Activated T-helper 2 cell treated with anti-CD3 and anti-CD28 coated beads, Interferon-gamma antibody, Interleukin-2, Interleukin-4, amounts not matched to agents 10 μg/mL and 5 μg/mL and 100 μg/mL, durations not matched to agents 14 hours and 24 hours and 36 hours (primary cell): Measurements from ENCODE around the gene C3orf80. TPM values are rescaled to one million over a fixed set of nuclear protein-coding genes. Genes with fewer than 3 reads are reported as not detected.
"Not testable (repeated sequence)": the region's sequence is repeated elsewhere in the genome, so short reads cannot be mapped to it uniquely, and the experiment has no call there.

Source experiments
- DNase-seq: peaks from one replicate; pipeline ENCODE4 v3.0.0; 2021; ENCODE audit warnings: low spot score
- H3K27ac Mint-ChIP-seq: one replicate; pipeline ENCODE4 v1.8.0; 2021; ENCODE audit warnings: mixed read lengths
- H3K27me3 Mint-ChIP-seq: one replicate; pipeline ENCODE4 v1.8.0; 2021; ENCODE audit warnings: low read depth, mixed read lengths
- H3K36me3 Mint-ChIP-seq: one replicate; pipeline ENCODE4 v1.8.0; 2021; ENCODE audit warnings: low read depth, mixed read lengths
- H3K4me1 Mint-ChIP-seq: one replicate; pipeline ENCODE4 v1.8.0; 2021; ENCODE audit warnings: low read depth, mixed read lengths
- H3K4me3 Mint-ChIP-seq: one replicate; pipeline ENCODE4 v1.8.0; 2021; ENCODE audit warnings: low read depth, mild to moderate bottlenecking, moderate library complexity, mixed read lengths
- H3K9me3 Mint-ChIP-seq: one replicate; pipeline ENCODE4 v1.8.0; 2021; ENCODE audit warnings: mixed read lengths
- intact Hi-C: fragments of 100-400 bp; cut with micrococcal nuclease; formaldehyde crosslinking; loops from one replicate; pipeline ENCODE4 v1.15.1; 2023
- total RNA-seq: library from RNA; stranded (reverse); gene quantifications from 2 replicates; pipeline ENCODE4 v1.2.3, GENCODE V29; 2022

Gene C3orf80
- total RNA-seq, 1 donor from 2014 or later = 0.25 TPM

DNA sequence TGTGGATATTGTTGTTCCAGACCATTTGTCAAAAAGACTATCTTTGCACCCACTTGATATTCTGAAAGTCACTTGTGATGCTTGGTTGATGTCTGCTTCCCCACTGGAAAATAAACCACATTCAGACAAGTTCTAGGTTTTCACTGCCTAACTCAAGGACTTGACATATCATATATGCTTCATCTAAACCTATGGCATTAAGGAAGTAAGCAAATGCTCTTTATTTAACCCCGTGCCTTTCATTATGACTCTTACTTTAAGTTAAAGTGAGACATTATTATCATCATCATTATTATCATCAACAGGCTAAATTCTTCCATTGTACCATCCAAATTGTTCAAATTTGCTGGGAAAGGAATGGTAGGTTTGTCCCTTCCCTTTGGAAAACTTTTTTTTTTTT, 30.8 kb upstream of the C3orf80 start:
- no peak for DNase-seq
- Mint-ChIP-seq H3K36me3 (no peaks in the 10 kb centered on the region), H3K27ac (no peak overlapping the region), H3K4me3 (no peak overlapping the region), H3K4me1 (peaks cover 9% of the 10 kb centered on the region), H3K27me3 (peaks cover 2% of the 10 kb centered on the region), H3K9me3 (no peaks in the 10 kb centered on the region)
- intact Hi-C loops = no loop called here

DNA sequence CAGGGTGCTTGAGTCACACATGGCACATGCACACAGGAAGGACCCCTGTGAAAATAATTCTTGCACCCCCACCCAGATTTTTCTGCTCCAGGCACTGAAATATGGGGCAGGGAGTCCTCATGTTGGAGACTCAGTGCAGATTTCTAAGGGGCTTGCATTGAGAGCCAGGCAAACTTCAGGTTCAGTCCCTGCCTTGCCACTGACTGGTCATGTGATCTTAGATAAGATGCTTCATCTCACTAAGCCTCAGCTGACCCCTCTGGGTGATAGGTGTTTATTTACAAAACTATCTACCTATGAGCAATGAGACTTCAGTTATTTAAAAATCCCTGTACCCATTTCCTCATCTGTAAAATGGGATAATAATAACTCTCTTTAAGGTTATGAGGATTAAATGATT, 30.1 kb upstream of the C3orf80 start:
- no peak overlapping the region for H3K4me3 Mint-ChIP-seq
- no peaks in the 10 kb centered on the region for H3K36me3 Mint-ChIP-seq
- intact Hi-C loops = no loop called here
- H3K9me3 Mint-ChIP-seq = no peaks in the 10 kb centered on the region
- H3K27ac Mint-ChIP-seq = no peak overlapping the region
- peaks cover 9% of the 10 kb centered on the region for H3K4me1 Mint-ChIP-seq
- H3K27me3 Mint-ChIP-seq = peaks cover 2% of the 10 kb centered on the region
- DNase-seq = no peak

DNA sequence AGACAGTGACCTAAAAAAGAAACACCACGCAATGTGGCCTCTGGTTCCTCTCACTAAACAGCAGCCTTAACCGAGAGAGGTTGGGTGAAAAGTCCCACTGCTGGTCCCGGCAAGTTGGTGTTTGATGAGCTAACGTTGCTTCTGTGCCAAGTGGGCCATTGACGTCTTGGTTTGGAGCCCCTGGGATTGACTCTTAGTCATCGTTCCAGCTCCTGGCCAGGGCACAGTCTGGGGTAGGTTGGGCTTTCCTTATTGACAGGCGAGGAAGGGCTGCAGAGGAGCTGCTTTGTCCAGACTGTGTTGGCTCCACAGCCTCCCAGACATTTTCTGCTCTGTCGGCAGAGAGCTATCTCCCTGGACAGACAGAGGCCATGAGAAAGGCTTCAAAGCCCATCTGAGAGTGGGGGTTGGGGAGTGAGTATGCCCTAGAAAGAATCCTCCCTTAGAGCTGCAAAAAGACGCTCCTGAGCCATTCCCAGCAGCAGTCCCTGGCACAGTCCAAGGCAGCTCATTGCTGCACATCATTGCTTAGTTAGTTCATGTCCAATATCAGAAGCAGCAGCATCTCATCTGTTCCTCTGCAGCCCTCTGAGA, 28.6 kb upstream of the C3orf80 start:
- H3K9me3 Mint-ChIP-seq = no peaks in the 10 kb centered on the region
- H3K4me1 Mint-ChIP-seq = peaks cover 9% of the 10 kb centered on the region
- H3K27me3 Mint-ChIP-seq = peaks cover 2% of the 10 kb centered on the region
- no peaks in the 10 kb centered on the region for H3K36me3 Mint-ChIP-seq
- H3K4me3 Mint-ChIP-seq = no peak overlapping the region
- intact Hi-C loops = no loop called here
- H3K27ac Mint-ChIP-seq = no peak overlapping the region
- no peak for DNase-seq

DNA sequence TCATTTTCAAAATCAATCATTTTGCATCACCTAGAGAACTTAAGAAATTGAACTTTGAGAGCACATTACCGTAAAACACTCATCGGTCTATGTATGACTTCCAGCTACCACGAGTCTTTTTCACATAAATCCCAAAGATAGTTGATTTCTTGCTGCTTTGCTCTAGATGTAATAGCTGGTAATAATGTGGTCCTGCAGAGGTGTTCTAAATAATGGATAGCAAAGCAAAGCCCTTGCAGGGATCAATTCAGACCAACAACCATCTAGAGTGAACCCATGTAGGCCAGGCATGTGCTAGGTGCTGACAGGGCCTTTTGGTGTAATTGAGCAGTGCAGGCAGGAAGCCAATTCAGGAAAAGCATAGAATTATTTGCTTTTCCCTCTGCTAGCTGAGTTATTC, 26.1 kb upstream of the C3orf80 start:
- H3K4me1 Mint-ChIP-seq = peaks cover 6% of the 10 kb centered on the region
- H3K4me3 Mint-ChIP-seq = no peak overlapping the region
- intact Hi-C loops = no loop called here
- H3K9me3 Mint-ChIP-seq = no peaks in the 10 kb centered on the region
- no peaks in the 10 kb centered on the region for H3K36me3 Mint-ChIP-seq
- H3K27me3 Mint-ChIP-seq = peaks cover 6% of the 10 kb centered on the region
- no peak for DNase-seq
- no peak overlapping the region for H3K27ac Mint-ChIP-seq

DNA sequence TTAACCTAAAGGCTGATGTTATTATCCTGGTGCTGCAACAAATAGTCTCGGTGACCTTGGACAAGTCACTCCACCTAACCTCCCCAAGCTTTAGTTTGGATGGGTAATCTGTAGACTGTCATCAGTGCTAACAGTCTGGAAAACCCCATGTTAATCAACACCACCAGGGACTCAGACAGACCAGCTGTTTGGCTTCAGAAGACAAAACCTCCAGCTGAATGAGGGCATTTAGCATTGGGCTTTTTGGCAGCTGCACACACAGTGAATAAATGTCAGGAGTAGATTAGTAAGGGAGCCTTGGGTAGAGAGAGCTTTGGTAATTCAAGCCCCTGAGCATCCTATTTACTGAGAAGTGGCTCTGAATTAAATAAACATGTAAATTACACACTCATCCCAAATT, 24.9 kb upstream of the C3orf80 start:
- intact Hi-C loops = no loop called here

DNA sequence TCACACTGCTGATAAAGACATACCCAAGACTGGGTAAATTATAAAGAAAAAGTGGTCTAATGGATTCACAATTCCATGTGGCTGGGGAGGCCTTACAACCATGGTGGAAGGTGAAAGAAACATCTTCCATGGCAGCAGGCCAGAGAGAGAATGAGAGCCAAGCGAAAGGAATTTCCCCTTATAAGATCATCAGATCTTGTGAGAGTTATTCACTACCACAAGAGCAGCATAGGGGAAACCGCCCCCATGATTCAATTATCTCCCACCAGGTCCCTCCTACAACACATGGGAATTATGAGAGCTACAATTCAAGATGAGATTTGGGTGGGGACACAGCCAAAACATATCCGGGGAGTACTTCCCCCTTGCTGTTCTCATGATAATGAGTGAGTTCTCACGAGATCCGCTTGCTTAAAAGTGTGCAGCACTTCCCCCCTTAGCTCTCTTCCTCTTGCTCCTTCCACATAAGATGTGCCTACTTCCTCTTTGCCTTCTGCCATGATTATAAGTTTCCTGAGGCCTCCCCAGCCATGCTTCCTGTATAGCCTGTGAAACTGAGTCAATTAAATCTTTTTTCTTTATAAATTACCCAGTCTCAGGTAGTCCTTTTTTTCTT, 20.7 kb upstream of the C3orf80 start:
- H3K4me1 Mint-ChIP-seq, DNase-seq, intact Hi-C loops, H3K4me3 Mint-ChIP-seq, H3K9me3 Mint-ChIP-seq, H3K36me3 Mint-ChIP-seq, H3K27ac Mint-ChIP-seq: not testable (repeated sequence)
- H3K27me3 Mint-ChIP-seq = peaks cover 14% of the 10 kb centered on the region

More for the DNA sequence above, 24.9 kb upstream of the C3orf80 start:
- no peak overlapping the region for H3K4me3 Mint-ChIP-seq
- H3K4me1 Mint-ChIP-seq = no peaks in the 10 kb centered on the region
- H3K9me3 Mint-ChIP-seq = no peaks in the 10 kb centered on the region
- no peaks in the 10 kb centered on the region for H3K36me3 Mint-ChIP-seq
- H3K27me3 Mint-ChIP-seq = peaks cover 6% of the 10 kb centered on the region
- DNase-seq = no peak
- H3K27ac Mint-ChIP-seq = no peak overlapping the region

DNA sequence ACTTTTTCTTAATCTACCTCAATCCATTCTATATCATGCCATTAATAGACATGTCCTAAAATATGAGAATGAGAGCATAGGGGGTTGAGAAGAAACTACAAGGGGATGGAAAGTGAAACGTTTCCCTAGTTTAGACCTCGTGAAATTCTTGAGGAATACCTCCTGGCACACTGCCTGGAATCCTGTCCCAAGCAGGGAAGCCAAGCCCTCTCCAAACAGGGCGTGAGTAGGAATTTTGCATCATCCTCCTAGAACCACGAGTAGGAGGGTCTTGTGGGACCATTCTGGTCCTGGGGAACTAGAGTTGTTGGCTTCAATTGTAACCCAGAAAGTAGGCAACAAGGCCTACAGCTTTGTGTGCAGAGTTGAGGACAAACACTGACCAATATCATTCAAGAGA, 19.6 kb upstream of the C3orf80 start:
- intact Hi-C loops = no loop called here
- Mint-ChIP-seq H3K36me3 (no peaks in the 10 kb centered on the region), H3K27me3 (peaks cover 17% of the 10 kb centered on the region), H3K27ac (no peak overlapping the region), H3K4me3 (no peak overlapping the region), H3K9me3 (no peaks in the 10 kb centered on the region), H3K4me1 (peaks cover 5% of the 10 kb centered on the region)
- DNase-seq = no peak

DNA sequence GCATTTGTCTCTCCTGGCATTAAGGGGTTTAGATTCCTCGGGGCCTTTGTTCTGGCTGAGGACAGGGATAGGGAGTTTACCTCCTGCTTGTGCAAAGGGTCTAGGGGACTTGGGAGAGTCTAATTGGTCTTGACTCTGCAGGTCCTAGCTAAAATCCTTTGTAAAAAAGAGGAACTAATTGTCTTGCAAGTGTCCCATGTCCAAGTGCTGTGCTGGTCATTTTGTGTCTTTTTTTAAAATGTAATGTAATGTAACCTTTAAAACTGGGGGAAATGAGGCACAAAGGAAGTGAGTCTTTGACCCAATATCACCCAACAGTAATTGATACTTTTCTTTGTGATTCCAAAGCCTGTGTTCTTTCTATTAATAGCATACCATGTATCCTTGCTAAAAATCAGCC, 14.9 kb upstream of the C3orf80 start:
- Mint-ChIP-seq H3K36me3 (no peaks in the 10 kb centered on the region), H3K4me3 (no peak overlapping the region), H3K9me3 (no peaks in the 10 kb centered on the region), H3K4me1 (peaks cover 7% of the 10 kb centered on the region), H3K27ac (no peak overlapping the region), H3K27me3 (peaks cover 29% of the 10 kb centered on the region)
- intact Hi-C loops = no loop called here
- DNase-seq = no peak

DNA sequence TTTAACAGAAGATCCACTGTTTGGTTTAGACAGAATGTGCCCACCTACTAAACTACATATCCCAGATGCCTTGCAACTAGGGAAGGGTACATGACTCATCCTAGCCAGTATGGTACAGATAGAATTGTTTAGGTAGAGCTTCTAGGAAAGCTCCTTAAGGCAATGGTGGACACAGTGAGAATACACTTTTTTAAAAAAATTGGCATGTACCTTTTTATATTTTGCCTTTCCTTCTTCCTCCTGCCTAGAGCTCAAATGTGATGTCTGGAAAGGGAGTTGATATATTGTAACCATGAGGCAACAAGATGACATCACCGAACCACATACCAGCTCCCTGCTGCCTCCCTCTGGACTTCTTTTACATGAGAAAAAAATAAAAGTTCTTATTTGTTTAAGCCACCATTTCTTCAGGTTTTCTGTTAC, 14.4 kb upstream of the C3orf80 start:
- DNase-seq = no peak
- Mint-ChIP-seq H3K4me3 (no peak overlapping the region), H3K36me3 (no peaks in the 10 kb centered on the region), H3K27me3 (peaks cover 29% of the 10 kb centered on the region), H3K27ac (no peak overlapping the region), H3K9me3 (no peaks in the 10 kb centered on the region), H3K4me1 (peaks cover 7% of the 10 kb centered on the region)
- intact Hi-C loops = no loop called here

DNA sequence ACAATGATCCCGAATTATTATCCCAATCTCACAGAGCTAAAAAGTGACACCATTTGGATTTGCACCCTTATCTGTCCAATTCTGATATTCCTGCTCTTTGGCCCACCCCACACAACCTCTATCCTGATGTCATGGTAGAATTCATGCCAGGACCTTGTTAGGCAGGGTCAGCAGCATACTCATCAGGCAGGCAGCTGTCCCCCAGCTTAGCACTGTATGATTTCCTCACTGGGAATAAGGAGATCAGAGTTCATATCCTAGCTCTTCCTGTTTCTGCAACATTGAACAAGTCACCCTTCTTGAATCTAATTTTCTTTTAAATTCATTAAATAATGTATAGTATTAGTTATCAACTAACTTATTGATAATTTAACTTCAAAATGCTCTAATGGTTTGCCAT, 12.0 kb upstream of the C3orf80 start:
- peaks cover 7% of the 10 kb centered on the region for H3K4me1 Mint-ChIP-seq
- no peaks in the 10 kb centered on the region for H3K9me3 Mint-ChIP-seq
- no peak for DNase-seq
- H3K36me3 Mint-ChIP-seq = no peaks in the 10 kb centered on the region
- no peak overlapping the region for H3K27ac Mint-ChIP-seq
- H3K4me3 Mint-ChIP-seq = no peak overlapping the region
- H3K27me3 Mint-ChIP-seq = peaks cover 30% of the 10 kb centered on the region
- intact Hi-C loops = no loop called here

DNA sequence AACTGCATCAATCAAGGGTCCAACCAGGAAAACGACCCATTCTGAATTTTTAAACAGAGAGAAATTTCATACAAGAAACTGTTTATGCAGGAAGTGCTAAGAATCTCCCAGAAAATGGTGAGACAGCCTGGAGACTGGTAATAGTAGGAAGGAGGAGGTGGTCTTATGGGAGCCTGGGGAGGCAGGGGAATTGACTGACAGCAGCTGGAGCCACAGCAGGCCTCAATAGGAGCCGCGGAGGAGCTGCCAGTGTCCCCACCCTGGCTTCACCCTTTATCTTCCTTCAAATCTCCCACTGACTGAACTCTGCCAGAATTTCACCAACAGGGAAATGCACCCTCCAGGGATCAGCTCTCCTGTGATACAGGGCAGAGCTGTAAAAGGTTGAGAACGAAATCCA, 7.5 kb upstream of the C3orf80 start:
- DNase-seq = no peak
- Mint-ChIP-seq H3K9me3 (no peaks in the 10 kb centered on the region), H3K36me3 (no peaks in the 10 kb centered on the region), H3K27ac (no peak overlapping the region), H3K4me3 (no peak overlapping the region), H3K4me1 (no peaks in the 10 kb centered on the region), H3K27me3 (peaks cover 55% of the 10 kb centered on the region)
- intact Hi-C loops = no loop called here

DNA sequence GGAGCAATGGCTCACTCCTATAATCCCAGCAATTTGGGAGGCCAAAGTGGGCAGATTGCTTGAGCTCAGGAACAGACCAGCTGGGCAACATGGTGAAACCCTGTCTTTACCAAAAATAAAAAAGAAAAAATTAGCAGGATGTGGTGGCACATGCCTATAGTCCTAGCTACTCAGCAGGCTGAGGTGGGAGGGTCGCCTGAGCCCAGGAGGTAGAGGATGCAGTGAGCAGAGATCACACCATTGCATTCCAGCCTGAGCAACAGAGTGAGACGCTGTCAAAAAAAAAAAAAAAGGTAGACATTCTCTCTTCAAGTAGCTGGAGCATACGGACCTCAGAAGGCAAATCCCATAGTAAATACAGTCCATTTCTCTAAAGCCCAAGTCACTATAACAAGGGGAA, 7.1 kb upstream of the C3orf80 start:
- intact Hi-C loops = no loop called here
- Mint-ChIP-seq H3K9me3 (no peaks in the 10 kb centered on the region), H3K36me3 (no peaks in the 10 kb centered on the region), H3K4me3 (no peak overlapping the region), H3K27me3 (peaks cover 57% of the 10 kb centered on the region), H3K27ac (no peak overlapping the region), H3K4me1 (no peaks in the 10 kb centered on the region)
- DNase-seq = no peak

DNA sequence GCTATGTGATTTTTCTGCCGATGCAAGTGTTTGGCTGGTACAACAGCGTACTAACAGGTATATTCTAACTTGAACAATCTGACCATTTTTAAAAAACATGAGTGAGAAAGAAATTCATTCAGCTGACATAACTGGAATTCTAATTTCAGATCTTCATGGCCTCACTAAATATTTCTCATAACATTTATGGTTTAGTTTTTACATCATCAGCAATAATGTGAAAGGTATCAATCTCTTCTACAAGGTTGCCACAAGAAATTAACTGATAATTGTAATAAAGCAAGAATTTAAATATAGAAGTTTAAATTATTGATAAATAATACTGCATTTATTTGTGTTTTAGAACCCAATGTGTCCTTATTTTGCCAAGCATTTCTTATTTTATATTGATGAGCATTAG, 5.2 kb upstream of the C3orf80 start:
- Mint-ChIP-seq H3K36me3 (no peaks in the 10 kb centered on the region), H3K9me3 (no peaks in the 10 kb centered on the region), H3K27ac (no peak overlapping the region), H3K4me1 (peaks cover 8% of the 10 kb centered on the region), H3K27me3 (peaks cover 67% of the 10 kb centered on the region), H3K4me3 (no peak overlapping the region)
- DNase-seq = no peak
- intact Hi-C loops = loop anchor here (10.0 kb wide), 2 partner anchors 265 to 455 kb away; no protein-coding TSS in a partner anchor
